Loucy (cell line): ENCODE measurements around the gene TRMT112.

Experiments used
- CTCF ChIP-seq: fragments of 200-600 bp; sonication (generic); conservative IDR thresholded peaks from 2 replicates; pipeline ENCODE4 v1.5.1; 2014; ENCODE audit warnings: mild to moderate bottlenecking, antibody characterized with exemption, low read length
- EZH2phosphoT487 ChIP-seq: fragments of 200-600 bp; IDR thresholded peaks from 2 replicates; pipeline ENCODE4 v1.6.1; 2018; ENCODE audit warnings: antibody characterized with exemption, mild to moderate bottlenecking, moderate library complexity, borderline replicate concordance

- TF ChIP-seq CTCF (no peak), EZH2phosphoT487 (no peak)
Observed at GRCh38 chr11:64349404-64349803, 32.0 kb upstream of the TRMT112 start.
